Endodermal cell (in vitro differentiated cells): ENCODE results near the gene HOXD13. TPM values are rescaled to one million over a fixed set of nuclear protein-coding genes. Genes with fewer than 3 reads are reported as not detected.

Source experiments
- DNase-seq: peaks from one replicate; pipeline ENCODE4 v3.0.0-alpha.2; 2017
- H3K27ac ChIP-seq: 2 replicates; pipeline ENCODE4 v1.5.1; 2013; ENCODE audit warnings: mild to moderate bottlenecking, low read depth, low read length, moderate library complexity
- H3K27me3 ChIP-seq: 2 replicates; pipeline ENCODE4 v1.6.1; 2013; ENCODE audit warnings: mild to moderate bottlenecking, low read length, moderate library complexity; ENCODE audit not compliant: insufficient read depth, control insufficient read depth, poor library complexity, severe bottlenecking
- H3K36me3 ChIP-seq: 2 replicates; pipeline ENCODE4 v1.7.0; 2013; ENCODE audit warnings: mild to moderate bottlenecking, low read length, moderate library complexity; ENCODE audit not compliant: control insufficient read depth, insufficient read depth
- H3K4me1 ChIP-seq: one replicate; pipeline ENCODE4 v1.7.0; 2013; ENCODE audit warnings: low read length; ENCODE audit not compliant: control insufficient read depth, insufficient read depth
- H3K4me3 ChIP-seq: 2 replicates; pipeline ENCODE4 v1.5.1; 2013; ENCODE audit warnings: mild to moderate bottlenecking, low read length, moderate library complexity
- H3K9ac ChIP-seq: 2 replicates; pipeline ENCODE4 v1.6.1; 2013; ENCODE audit warnings: mild to moderate bottlenecking, low read length, moderate library complexity; ENCODE audit not compliant: poor library complexity, severe bottlenecking; ENCODE audit errors: extremely low read depth
- H3K9me3 ChIP-seq: 2 replicates; pipeline ENCODE4 v1.6.1; 2013; ENCODE audit warnings: mild to moderate bottlenecking, low read length, moderate library complexity; ENCODE audit not compliant: control insufficient read depth
- H3K27ac Mint-ChIP-seq: 2 replicates; pipeline ENCODE4 v1.8.0; 2020; ENCODE audit warnings: mixed read lengths
- H3K27me3 Mint-ChIP-seq: 2 replicates; pipeline ENCODE4 v1.8.0; 2021; ENCODE audit warnings: mild to moderate bottlenecking, mixed read lengths; ENCODE audit not compliant: insufficient read depth
- H3K36me3 Mint-ChIP-seq: 2 replicates; pipeline ENCODE4 v1.8.0; 2020; ENCODE audit warnings: low read depth, mixed read lengths
- H3K4me1 Mint-ChIP-seq: 2 replicates; pipeline ENCODE4 v1.8.0; 2020; ENCODE audit warnings: mixed read lengths
- H3K4me3 Mint-ChIP-seq: 2 replicates; pipeline ENCODE4 v1.8.0; 2020; ENCODE audit warnings: mild to moderate bottlenecking, moderate library complexity, mixed read lengths
- H3K9me3 Mint-ChIP-seq: 2 replicates; pipeline ENCODE4 v1.8.0; 2020; ENCODE audit warnings: mild to moderate bottlenecking, mixed read lengths
- CTCF ChIP-seq: fragments of 200-600 bp; sonication (generic); conservative IDR thresholded peaks from 2 replicates; pipeline ENCODE4 v1.5.0; 2021; ENCODE audit warnings: antibody characterized with exemption, mild to moderate bottlenecking
- WGBS, 2 experiments: methylation state at CpG; one replicate each; pipeline versions ENCODE4 v1.1.5 to v1.1.7; 2013; ENCODE audit warnings: missing lambda C conversion rate in 2 of 2, mixed read lengths in 1 of 2; ENCODE audit not compliant: insufficient coverage in 1 of 2, insufficient read length in 1 of 2; 5-methylcytosine and 5-hydroxymethylcytosine counted together
- total RNA-seq, 2 donors: library from RNA; stranded (reverse); fragmentation: NEBNext Ultra II Directional in 1 of 2; extraction: Animal tissue kit (Norgen Biotek cat#: 25700) in 1 of 2; gene quantifications; 2 replicates in 1 of 2; 3 replicates in 1 of 2; pipeline ENCODE4 v1.2.1, GENCODE V29; 2021

Gene HOXD13
- total RNA-seq, 2 donors from 2014 or later, result 0.11 to 0.40 TPM

GRCh38 chr2:176138526-176138922, 46.0 kb downstream of the HOXD13 start:
- no peak for DNase-seq
- Histone ChIP-seq H3K27ac (no peak overlapping the region), H3K27me3 (peaks cover 98% of the 10 kb centered on the region), H3K9ac (no peak overlapping the region), H3K36me3 (no peaks in the 10 kb centered on the region), H3K9me3 (peaks cover 14% of the 10 kb centered on the region), H3K4me3 (no peak overlapping the region), H3K4me1 (peaks cover 3% of the 10 kb centered on the region)
- Mint-ChIP-seq H3K9me3 (no peaks in the 10 kb centered on the region), H3K27ac (no peak overlapping the region), H3K4me3 (no peak overlapping the region), H3K36me3 (no peaks in the 10 kb centered on the region), H3K27me3 (peaks cover 98% of the 10 kb centered on the region), H3K4me1 (no peaks in the 10 kb centered on the region)
- TF ChIP-seq CTCF, result no peak
- WGBS, 2 experiments, result 53 to 60% methylated on average over 11 to 14 of the region's 14 CpGs

GRCh38 chr2:176138923-176139660, 46.6 kb downstream of the HOXD13 start:
- Mint-ChIP-seq H3K4me3 (no peak overlapping the region), H3K27ac (no peak overlapping the region), H3K36me3 (no peaks in the 10 kb centered on the region), H3K4me1 (no peaks in the 10 kb centered on the region), H3K9me3 (no peaks in the 10 kb centered on the region), H3K27me3 (peaks cover 98% of the 10 kb centered on the region)
- Histone ChIP-seq H3K27me3 (peaks cover 98% of the 10 kb centered on the region), H3K36me3 (no peaks in the 10 kb centered on the region), H3K4me1 (peaks cover 3% of the 10 kb centered on the region), H3K9ac (no peak overlapping the region), H3K4me3 (no peak overlapping the region), H3K27ac (no peak overlapping the region), H3K9me3 (peaks cover 14% of the 10 kb centered on the region)
- peak; percentile 46 for DNase-seq
- no peak for TF ChIP-seq CTCF
- 73 to 76% methylated on average over 20 to 28 of the region's 28 CpGs for WGBS, 2 experiments

GRCh38 chr2:176139661-176140512, 47.4 kb downstream of the HOXD13 start:
- peaks cover 3% of the 10 kb centered on the region for H3K4me1 ChIP-seq
- H3K4me3 ChIP-seq, result no peak overlapping the region
- 67 to 81% methylated on average over 18 to 40 of the region's 41 CpGs for WGBS, 2 experiments
- DNase-seq, result peak; percentile 52
- no peak overlapping the region for H3K9ac ChIP-seq
- Mint-ChIP-seq H3K4me1 (no peaks in the 10 kb centered on the region), H3K9me3 (no peaks in the 10 kb centered on the region), H3K27ac (no peak overlapping the region), H3K36me3 (no peaks in the 10 kb centered on the region), H3K4me3 (peak overlapping the region; percentile 49), H3K27me3 (peaks cover 98% of the 10 kb centered on the region)
- no peak for TF ChIP-seq CTCF
- H3K9me3 ChIP-seq, result peaks cover 14% of the 10 kb centered on the region
- no peaks in the 10 kb centered on the region for H3K36me3 ChIP-seq
- no peak overlapping the region for H3K27ac ChIP-seq
- H3K27me3 ChIP-seq, result peaks cover 98% of the 10 kb centered on the region
